Tibial nerve (tissue), 4 donors: Measurements from ENCODE around the gene PPA2. TPM values are rescaled to one million over a fixed set of nuclear protein-coding genes. Genes with fewer than 3 reads are reported as not detected.

Experiments
- DNase-seq, 2 donors: peaks; one replicate each; pipeline ENCODE4 v3.0.0-alpha.2; 2019; ENCODE audit warnings: low spot score in 2 of 2
- H3K27ac ChIP-seq, 4 donors: fragments of 200-600 bp; sonication (generic) in 3 of 4; one replicate each; pipeline ENCODE4 v1.5.1; 2017 to 2019; ENCODE audit warnings: mild to moderate bottlenecking in 1 of 4
- H3K27me3 ChIP-seq, 2 donors: fragments of 200-600 bp; sonication (generic) in 1 of 2; one replicate each; pipeline versions ENCODE4 v1.5.1 to v1.6.0; 2017 to 2019
- H3K36me3 ChIP-seq, 3 donors: fragments of 200-600 bp; sonication (generic); one replicate each; pipeline ENCODE4 v1.5.1; 2018 to 2019
- H3K4me1 ChIP-seq, 4 donors: fragments of 200-600 bp; sonication (generic) in 3 of 4; one replicate each; pipeline ENCODE4 v1.5.1; 2017 to 2019
- H3K4me3 ChIP-seq, 4 donors: fragments of 200-600 bp; sonication (generic) in 3 of 4; one replicate each; pipeline ENCODE4 v1.5.1; 2017 to 2019; ENCODE audit warnings: mild to moderate bottlenecking in 1 of 4, moderate library complexity in 1 of 4
- H3K9me3 ChIP-seq, 4 donors: fragments of 200-600 bp; sonication (generic) in 3 of 4; one replicate each; pipeline ENCODE4 v1.5.1; 2017 to 2019
- CTCF ChIP-seq, 5 experiments: fragments of 200-600 bp in 3 of 5; fragments of 450-650 bp in 2 of 5; sonication (generic) in 3 of 5; IDR thresholded peaks; one replicate each; pipeline ENCODE4 v1.5.1; 2016 to 2019; ENCODE audit warnings: antibody characterized with exemption in 5 of 5, mild to moderate bottlenecking in 3 of 5, moderate library complexity in 2 of 5
- EP300 ChIP-seq, 2 donors: sonication (generic); formaldehyde crosslinking; IDR thresholded peaks; one replicate each; pipeline ENCODE4 v1.6.1; 2017; ENCODE audit warnings: antibody characterized with exemption in 2 of 2, mild to moderate bottlenecking in 1 of 2
- POLR2A ChIP-seq, 2 donors: fragments of 450-650 bp; IDR thresholded peaks; one replicate each; pipeline ENCODE4 v1.6.1; 2017; ENCODE audit warnings: antibody characterized with exemption in 2 of 2, mild to moderate bottlenecking in 2 of 2, moderate library complexity in 2 of 2
- WGBS, 2 donors: methylation state at CpG; one replicate each; pipeline ENCODE4 v1.1.5; 2018; 5-methylcytosine and 5-hydroxymethylcytosine counted together
- small RNA-seq: library from RNA; depleted of rRNA; stranded (forward); fragments of <200 nt; gene quantifications from one replicate; pipeline ENCODE3, GENCODE V24; 2016
- total RNA-seq, 4 donors: library from RNA; depleted of rRNA; stranded (reverse); fragments of >200 nt; gene quantifications; one replicate each; pipeline ENCODE4 v1.1.0, GENCODE V29; 2016

Gene PPA2
- total RNA-seq, 4 donors from 2014 or later, result 69.9 to 106 (median 84.7) TPM

GRCh38 chr4:105327222-105327621 is 146.6 kb downstream of the PPA2 start:
- no peak for TF ChIP-seq POLR2A (IDR thresholded peaks at IDR 0.05)
- no peak for TF ChIP-seq EP300 (IDR thresholded peaks at IDR 0.05)
- no peak for TF ChIP-seq CTCF (IDR thresholded peaks at IDR 0.05)
- no peaks in the 10 kb centered on the region for H3K9me3 ChIP-seq
- WGBS, 2 donors, result 82 to 83% methylated on average over 2 of the region's 2 CpGs
- H3K36me3 ChIP-seq, result no peaks in the 10 kb centered on the region
- no peaks in the 10 kb centered on the region for H3K4me1 ChIP-seq
- DNase-seq, result no peak
- H3K27ac ChIP-seq, result no peak overlapping the region
- H3K27me3 ChIP-seq, result no peaks in the 10 kb centered on the region
- H3K4me3 ChIP-seq, result no peak overlapping the region

Small RNA genes within 50 kb of the gene (small RNA-seq; reads per million reads assigned to genes)
- not detected for gene RNU6-553P

Other genes starting within 250 kb of the PPA2 start
- not detected for gene ARHGEF38, start 78.6 kb upstream of the PPA2 start, total RNA-seq
- 10 to 100 TPM; 15.7 to 29.5 (median 24.9) TPM for gene INTS12, start 234.6 kb upstream of the PPA2 start, total RNA-seq
- gene GSTCD, start 234.7 kb upstream of the PPA2 start, total RNA-seq, result 10 to 100 TPM; 11.6 to 23.4 (median 13.7) TPM